WTC11 (cell line): ENCODE measurements around the gene PMIS2.

Source experiments
- CBFB ChIP-seq: sonication (generic); formaldehyde crosslinking; IDR thresholded peaks from 2 replicates; pipeline ENCODE4 v1.8.1; 2022; ENCODE audit warnings: mild to moderate bottlenecking, low read depth, missing genetic modification reagents
- CREB1 ChIP-seq: sonication (generic); formaldehyde crosslinking; IDR thresholded peaks from 2 replicates; pipeline ENCODE4 v1.8.0; 2023; ENCODE audit warnings: mild to moderate bottlenecking, missing genetic modification reagents
- GABPB1 ChIP-seq: sonication (generic); formaldehyde crosslinking; IDR thresholded peaks from 2 replicates; pipeline ENCODE4 v1.8.1; 2023; ENCODE audit warnings: mild to moderate bottlenecking, missing genetic modification reagents
- ZNF138 ChIP-seq: sonication (generic); formaldehyde crosslinking; conservative IDR thresholded peaks from 2 replicates; pipeline ENCODE4 v1.8.1; 2022; ENCODE audit warnings: mild to moderate bottlenecking, moderate library complexity, missing genetic modification reagents
- ZNF263 ChIP-seq: sonication (generic); formaldehyde crosslinking; IDR thresholded peaks from 2 replicates; pipeline ENCODE4 v1.8.1; 2022; ENCODE audit warnings: low read depth, mild to moderate bottlenecking, moderate library complexity, missing genetic modification reagents
- TF ChIP-seq, protein P1 (sequence below): sonication (generic); formaldehyde crosslinking; IDR thresholded peaks from 2 replicates; pipeline ENCODE4 v1.8.1; 2023; ENCODE audit warnings: mild to moderate bottlenecking, missing genetic modification reagents, moderate library complexity
- TF ChIP-seq, protein P2 (sequence below): fragments of 200-600 bp; IDR thresholded peaks from 2 replicates; pipeline ENCODE4 v1.8.0; 2022; ENCODE audit warnings: antibody characterized with exemption

DNA sequence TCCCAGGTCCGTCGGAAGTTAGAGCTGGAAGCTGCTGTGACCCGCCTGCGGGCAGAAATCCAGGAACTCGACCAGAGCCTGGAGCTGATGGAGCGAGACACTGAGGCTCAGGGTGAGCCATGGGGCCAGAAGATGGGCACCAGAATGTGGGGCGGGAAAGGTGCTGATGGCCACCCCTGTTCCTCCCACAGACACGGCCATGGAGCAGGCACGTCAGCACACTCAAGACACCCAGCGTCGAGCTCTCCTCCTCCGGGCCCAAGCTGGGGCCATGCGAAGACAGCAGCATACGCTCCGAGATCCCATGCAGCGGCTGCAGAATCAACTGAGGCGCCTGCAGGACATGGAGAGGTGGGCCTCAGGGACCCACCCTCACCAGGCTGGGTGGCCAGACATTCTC, 29.1 kb downstream of the PMIS2 start:
- no peak for TF ChIP-seq CBFB (CRISPR knock-in tag)
- TF ChIP-seq CREB1 = no peak
- TF ChIP-seq, protein P1, sequence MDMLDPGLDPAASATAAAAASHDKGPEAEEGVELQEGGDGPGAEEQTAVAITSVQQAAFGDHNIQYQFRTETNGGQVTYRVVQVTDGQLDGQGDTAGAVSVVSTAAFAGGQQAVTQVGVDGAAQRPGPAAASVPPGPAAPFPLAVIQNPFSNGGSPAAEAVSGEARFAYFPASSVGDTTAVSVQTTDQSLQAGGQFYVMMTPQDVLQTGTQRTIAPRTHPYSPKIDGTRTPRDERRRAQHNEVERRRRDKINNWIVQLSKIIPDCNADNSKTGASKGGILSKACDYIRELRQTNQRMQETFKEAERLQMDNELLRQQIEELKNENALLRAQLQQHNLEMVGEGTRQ (CRISPR knock-in tag) = no peak
- no peak for TF ChIP-seq ZNF138 (CRISPR knock-in tag)
- no peak for TF ChIP-seq GABPB1 (CRISPR knock-in tag)
- TF ChIP-seq, protein P2, sequence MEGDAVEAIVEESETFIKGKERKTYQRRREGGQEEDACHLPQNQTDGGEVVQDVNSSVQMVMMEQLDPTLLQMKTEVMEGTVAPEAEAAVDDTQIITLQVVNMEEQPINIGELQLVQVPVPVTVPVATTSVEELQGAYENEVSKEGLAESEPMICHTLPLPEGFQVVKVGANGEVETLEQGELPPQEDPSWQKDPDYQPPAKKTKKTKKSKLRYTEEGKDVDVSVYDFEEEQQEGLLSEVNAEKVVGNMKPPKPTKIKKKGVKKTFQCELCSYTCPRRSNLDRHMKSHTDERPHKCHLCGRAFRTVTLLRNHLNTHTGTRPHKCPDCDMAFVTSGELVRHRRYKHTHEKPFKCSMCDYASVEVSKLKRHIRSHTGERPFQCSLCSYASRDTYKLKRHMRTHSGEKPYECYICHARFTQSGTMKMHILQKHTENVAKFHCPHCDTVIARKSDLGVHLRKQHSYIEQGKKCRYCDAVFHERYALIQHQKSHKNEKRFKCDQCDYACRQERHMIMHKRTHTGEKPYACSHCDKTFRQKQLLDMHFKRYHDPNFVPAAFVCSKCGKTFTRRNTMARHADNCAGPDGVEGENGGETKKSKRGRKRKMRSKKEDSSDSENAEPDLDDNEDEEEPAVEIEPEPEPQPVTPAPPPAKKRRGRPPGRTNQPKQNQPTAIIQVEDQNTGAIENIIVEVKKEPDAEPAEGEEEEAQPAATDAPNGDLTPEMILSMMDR = no peak
- no peak for TF ChIP-seq ZNF263 (CRISPR knock-in tag)
